ENCODE data around the gene TMEM164.
"Not testable (repeated sequence)": the region's sequence is repeated elsewhere in the genome, so short reads cannot be mapped to it uniquely, and the experiment has no call there.

Gene TMEM164

GRCh38 chrX:110132450-110133114 is 129.7 kb downstream of the TMEM164 start:
- DNase-seq (ENCODE audit: low spot score): no peak

DNA sequence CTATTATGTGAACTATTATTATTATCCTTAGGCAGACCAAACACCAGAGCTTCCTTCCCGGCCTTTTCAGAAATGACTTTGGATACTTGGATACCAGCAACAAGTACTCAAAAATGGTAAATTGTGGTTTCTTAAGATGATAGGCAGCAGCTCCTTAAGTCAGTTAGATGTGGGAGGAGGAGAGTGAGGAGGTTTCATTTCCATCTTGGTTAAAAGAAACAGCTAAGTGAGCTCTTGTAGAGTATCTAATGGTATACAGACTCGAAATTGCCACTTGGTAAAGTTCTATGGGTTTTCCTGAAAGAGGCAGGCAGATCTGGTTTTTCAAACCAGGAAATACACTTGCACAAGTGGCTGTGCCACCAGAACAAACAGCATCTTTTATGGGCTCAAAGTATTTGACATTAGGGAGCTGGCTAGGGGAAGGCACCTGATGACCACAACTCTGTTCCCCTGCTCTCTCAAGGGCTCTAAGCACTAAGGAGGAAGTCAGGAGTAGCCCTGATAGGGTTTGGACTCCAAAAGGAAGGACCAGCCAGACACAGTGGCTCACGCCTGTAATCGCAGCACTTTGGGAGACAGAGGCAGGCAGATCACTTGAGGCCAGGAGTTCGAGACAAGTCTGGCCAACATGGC is 130.9 kb downstream of the TMEM164 start:
- DNase-seq (ENCODE audit: low spot score): no peak

- no peak for DNase-seq (ENCODE audit: low spot score)
These were observed 132.7 kb downstream of the TMEM164 start for GRCh38 chrX:110135618-110136017.

- DNase-seq (ENCODE audit: low spot score): no peak
These were observed 133.2 kb downstream of the TMEM164 start for GRCh38 chrX:110136136-110136535.

DNA sequence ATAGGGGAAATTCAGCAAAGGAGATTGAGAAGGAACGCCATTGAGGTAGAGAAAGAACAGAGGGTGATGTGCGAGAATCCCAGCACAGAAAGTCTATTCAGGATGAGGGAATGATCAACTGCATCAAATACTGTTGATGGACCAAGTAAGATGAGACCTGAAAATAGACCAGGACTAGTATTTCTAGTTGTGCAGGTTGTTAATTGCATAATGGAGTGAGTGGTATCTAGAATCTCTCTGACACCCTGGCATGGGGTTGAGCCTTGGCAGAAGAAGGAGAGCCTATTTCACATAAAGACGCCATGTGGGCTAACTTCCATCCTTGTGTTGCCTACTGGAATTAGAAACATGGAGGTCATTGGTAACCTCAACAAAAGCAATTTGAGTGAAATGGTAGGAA is 135.6 kb downstream of the TMEM164 start:
- no peak for DNase-seq (ENCODE audit: low spot score)

GRCh38 chrX:110139172-110139571 is 136.3 kb downstream of the TMEM164 start:
- DNase-seq (ENCODE audit: low spot score): no peak

GRCh38 chrX:110142096-110142495 is 139.2 kb downstream of the TMEM164 start:
- no peak for DNase-seq (ENCODE audit: low spot score)

- DNase-seq (ENCODE audit: low spot score): no peak
These were observed 140.7 kb downstream of the TMEM164 start for GRCh38 chrX:110143454-110144210.

GRCh38 chrX:110145311-110145710 is 142.4 kb downstream of the TMEM164 start:
- DNase-seq (ENCODE audit: low spot score): no peak

- DNase-seq (ENCODE audit: low spot score): no peak
These were observed 142.9 kb downstream of the TMEM164 start for GRCh38 chrX:110145854-110146253.

- DNase-seq (ENCODE audit: low spot score): no peak
These were observed 143.6 kb downstream of the TMEM164 start for GRCh38 chrX:110146521-110146920.

DNA sequence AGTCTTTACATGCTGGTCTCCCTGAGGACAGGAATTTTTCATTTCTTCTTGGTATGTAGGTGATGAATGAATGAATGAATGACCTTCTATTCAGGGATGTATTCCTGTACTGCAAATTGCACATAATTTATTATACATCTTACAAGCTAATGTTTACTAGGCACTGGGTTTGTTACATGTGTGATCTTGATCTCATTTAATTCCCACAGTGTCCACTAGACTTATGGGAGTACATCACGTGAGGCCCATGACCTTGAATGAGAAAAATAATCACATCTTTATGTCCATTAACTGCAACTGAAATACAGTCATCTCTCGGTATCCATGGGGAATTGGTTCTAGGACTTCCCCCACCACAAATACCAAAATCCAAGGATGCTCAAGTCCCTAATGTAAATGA is 150.3 kb downstream of the TMEM164 start:
- no peak for DNase-seq (ENCODE audit: low spot score)

- DNase-seq (ENCODE audit: low spot score): no peak
These were observed 151.0 kb downstream of the TMEM164 start for GRCh38 chrX:110153896-110154295.

GRCh38 chrX:110154328-110154727 is 151.4 kb downstream of the TMEM164 start:
- DNase-seq (ENCODE audit: low spot score): not testable (repeated sequence)

DNA sequence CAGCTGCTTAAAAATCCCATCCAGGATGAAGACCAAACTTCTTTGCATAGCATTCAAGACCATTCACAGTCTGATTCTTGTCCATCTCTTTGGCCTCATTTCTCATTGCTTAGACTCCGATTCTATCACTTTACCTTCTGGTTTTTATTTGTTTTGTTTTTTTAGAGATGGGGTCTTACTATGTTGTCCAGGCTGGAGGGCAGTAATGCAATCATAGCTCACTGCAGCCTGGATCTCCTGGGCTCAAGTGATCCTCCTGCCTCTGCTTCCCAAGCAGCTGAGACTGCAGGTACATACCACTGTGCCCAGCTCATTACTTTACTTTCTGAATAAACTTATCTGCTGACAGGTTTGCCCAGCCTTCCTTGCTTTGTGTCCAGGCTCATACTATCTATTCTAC is 152.8 kb downstream of the TMEM164 start:
- DNase-seq (ENCODE audit: low spot score): no peak

- no peak for DNase-seq (ENCODE audit: low spot score)
These were observed 153.3 kb downstream of the TMEM164 start for GRCh38 chrX:110156167-110156754.

GRCh38 chrX:110157444-110157843 is 154.5 kb downstream of the TMEM164 start:
- no peak for DNase-seq (ENCODE audit: low spot score)

DNA sequence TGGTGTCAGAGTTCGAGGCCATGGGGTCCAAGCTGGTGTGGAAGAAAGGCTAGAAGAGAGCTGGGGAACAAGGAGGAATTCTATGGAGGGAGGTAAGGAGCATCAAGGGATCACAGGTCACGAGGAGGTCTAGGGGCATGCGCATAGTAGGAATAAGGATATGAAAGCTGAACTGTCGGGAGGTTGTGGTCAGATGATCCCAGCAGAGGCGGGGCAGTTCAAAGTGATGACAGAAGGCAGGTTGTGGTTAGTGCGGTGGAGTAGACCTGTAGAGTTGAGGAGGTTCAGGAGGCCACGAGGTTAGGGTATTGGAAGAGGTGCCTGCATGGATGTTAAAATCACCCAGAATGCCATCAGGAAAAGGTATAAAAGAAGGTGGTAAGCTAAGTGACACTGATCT is 156.3 kb downstream of the TMEM164 start:
- no peak for DNase-seq (ENCODE audit: low spot score)

GRCh38 chrX:110159865-110160264 is 157.0 kb downstream of the TMEM164 start:
- DNase-seq (ENCODE audit: low spot score): no peak

GRCh38 chrX:110161361-110161686 is 158.4 kb downstream of the TMEM164 start:
- DNase-seq (ENCODE audit: low spot score): no peak

DNA sequence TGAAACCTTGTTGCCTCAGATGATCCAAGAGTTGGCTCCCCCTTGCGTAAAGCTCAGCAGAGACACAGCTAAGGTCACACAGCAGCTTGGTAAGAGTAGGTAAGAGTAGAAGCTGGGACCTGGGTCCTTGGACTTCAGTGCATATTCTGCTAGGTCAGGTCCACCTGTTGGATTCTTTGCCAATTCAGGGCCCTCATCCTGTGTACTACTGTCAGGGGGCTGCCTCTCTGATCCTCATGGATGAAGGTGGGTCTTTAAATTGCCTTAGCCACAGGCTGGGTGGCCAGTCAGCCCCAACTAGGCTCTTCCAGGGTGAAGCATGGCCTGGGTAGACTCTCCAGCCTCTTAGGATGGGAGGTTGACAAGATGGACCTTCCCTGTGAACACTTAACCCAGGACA is 159.2 kb downstream of the TMEM164 start:
- DNase-seq (ENCODE audit: low spot score): no peak

GRCh38 chrX:110162867-110163266 is 160.0 kb downstream of the TMEM164 start:
- no peak for DNase-seq (ENCODE audit: low spot score)

DNA sequence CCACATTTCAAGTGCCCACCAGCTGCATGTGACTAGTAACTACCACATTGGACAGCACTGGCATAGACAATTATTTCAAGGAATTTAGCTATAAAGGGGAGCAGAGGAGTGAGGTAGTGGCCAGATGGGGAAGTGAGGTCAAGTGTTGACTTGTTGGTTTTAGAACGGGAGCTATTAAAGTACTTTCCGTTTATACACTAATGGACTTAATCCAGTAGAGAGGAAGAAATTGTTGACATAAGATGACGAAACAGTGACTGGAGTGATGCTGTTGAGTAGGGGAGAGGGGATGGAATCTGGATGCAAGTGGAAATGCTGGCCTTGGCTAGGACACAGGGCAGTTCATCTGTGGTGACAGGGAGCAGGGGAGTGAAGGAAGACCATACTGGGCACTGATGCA is 160.6 kb downstream of the TMEM164 start:
- no peak for DNase-seq (ENCODE audit: low spot score)
